GM10266 (cell line): Measurements from ENCODE around the gene CDIPT.

Experiments used
- DNase-seq: peaks from one replicate; pipeline ENCODE4 v3.0.0; 2012; ENCODE audit errors: extremely low spot score
- CTCF ChIP-seq: IDR thresholded peaks from 2 replicates; pipeline ENCODE4 v1.5.1; 2012; ENCODE audit warnings: mild to moderate bottlenecking, low read depth; ENCODE audit not compliant: control insufficient read depth, insufficient read depth; ENCODE audit errors: missing control alignments

Gene CDIPT

DNA sequence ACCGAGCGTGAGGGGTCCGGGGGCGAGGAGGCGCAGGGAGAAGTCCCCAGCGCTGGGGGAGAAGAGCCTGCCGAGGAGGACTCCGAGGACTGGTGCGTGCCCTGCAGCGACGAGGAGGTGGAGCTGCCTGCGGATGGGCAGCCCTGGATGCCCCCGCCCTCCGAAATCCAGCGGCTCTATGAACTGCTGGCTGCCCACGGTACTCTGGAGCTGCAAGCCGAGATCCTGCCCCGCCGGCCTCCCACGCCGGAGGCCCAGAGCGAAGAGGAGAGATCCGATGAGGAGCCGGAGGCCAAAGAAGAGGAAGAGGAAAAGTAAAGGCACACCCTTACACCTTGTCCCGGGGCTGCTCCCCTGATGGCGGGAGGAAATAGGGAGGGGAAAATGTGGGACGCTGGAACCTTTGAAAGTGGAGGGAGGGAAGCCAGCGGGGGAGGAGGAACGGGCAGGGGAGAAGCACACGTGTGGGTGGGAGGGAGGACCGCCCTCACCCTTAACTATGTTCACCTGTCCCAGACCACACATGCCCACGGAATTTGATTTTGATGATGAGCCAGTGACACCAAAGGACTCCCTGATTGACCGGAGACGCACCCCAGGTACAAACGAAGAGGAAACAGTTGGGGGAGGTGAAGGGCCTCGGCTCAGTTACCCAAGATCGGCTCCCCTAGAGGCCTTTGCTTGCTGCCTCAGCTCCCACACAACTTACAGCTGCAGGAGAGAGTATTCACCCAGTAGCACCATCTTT lies 46.2 kb downstream of the CDIPT start:
- peak; percentile 13 for TF ChIP-seq CTCF
- peak; percentile 50 for DNase-seq

GRCh38 chr16:29815793-29816693 lies 47.0 kb downstream of the CDIPT start, which contains the start of gene PAGR1:
Gene PAGR1, plus strand, starts transcription at chr16:29816152. Its CDS starts 374 bp downstream, at chr16:29816526.
- DNase-seq = peak; percentile 93
- peak; percentile 87 for TF ChIP-seq CTCF

DNA sequence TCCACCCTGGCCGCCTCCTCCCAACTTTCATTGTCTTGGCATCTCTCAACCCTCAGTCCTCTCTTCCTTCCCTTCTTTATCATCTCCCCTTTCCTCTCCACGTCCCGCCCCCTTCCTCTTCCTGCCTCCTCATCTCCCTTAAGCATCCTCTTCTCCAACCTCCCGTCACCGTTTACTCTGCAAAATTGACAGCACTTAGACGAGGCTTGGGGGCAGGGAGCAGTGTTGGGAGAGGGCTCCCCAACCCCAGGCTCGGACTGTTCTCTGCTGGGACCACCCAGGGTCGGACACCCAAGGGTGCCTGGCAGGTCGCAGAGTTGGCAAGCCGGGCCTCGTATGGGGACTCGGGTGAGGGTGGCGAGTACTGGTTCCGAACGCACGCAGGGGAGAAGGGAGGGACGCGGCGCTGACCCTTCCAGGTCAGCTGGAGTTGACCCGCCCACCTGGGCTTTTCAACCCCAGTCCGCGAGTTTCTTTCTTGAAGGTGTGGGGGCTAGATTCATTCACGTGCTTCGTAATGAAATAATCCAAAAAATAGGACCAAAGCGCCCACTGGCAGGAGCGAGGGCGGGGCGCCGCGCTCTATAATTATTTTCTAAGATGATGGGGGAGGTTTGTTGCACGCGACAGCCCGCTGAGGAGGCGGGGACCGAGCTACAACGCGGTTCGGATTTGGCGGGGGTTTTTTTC lies 47.8 kb downstream of the CDIPT start:
- DNase-seq = no peak

DNA sequence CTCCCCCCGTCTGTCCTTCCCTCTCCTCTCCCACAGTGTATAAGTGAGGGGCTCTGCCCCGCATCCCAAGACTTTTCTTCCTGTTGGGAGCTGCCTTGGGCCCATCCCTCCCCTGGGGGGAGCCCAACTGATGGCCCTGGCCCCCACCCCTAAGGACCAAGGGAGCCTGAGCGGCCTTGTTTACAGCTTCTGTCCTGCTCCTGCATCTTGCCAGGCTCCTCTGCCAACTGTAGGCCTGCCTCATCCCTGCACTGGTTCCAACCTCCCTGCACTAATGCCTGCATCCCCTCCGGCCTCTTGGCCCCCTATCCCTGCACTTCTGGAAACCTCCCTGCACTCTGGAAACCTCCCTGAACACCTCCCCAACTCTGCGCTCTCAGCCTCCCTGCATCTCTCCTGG lies 48.4 kb downstream of the CDIPT start:
- no peak for TF ChIP-seq CTCF
- no peak for DNase-seq

More for the DNA sequence above, 47.8 kb downstream of the CDIPT start:
- no peak for TF ChIP-seq CTCF

- TF ChIP-seq CTCF = no peak
- no peak for DNase-seq
These were observed 49.1 kb downstream of the CDIPT start for GRCh38 chr16:29813644-29814562.
